Vagina (tissue), 2 donors: ENCODE data around the gene OTUD4. TPM values are rescaled to one million over a fixed set of nuclear protein-coding genes. Genes with fewer than 3 reads are reported as not detected.

Experiments
- DNase-seq, 2 donors: peaks; one replicate each; pipeline ENCODE4 v3.0.0-alpha.2; 2017; ENCODE audit errors: extremely low spot score in 2 of 2
- H3K27ac ChIP-seq: fragments of 200-600 bp; sonication (generic); one replicate; pipeline ENCODE4 v1.5.1; 2019
- H3K27me3 ChIP-seq: fragments of 200-600 bp; sonication (generic); one replicate; pipeline ENCODE4 v1.5.1; 2019
- H3K36me3 ChIP-seq, 2 donors: fragments of 200-600 bp; sonication (generic); one replicate each; pipeline ENCODE4 v1.5.1; 2017 to 2019
- H3K4me1 ChIP-seq: fragments of 200-600 bp; sonication (generic); one replicate; pipeline ENCODE4 v1.5.1; 2019
- H3K4me3 ChIP-seq, 2 donors: fragments of 200-600 bp; sonication (generic); 1 replicate in 1 of 2; 2 replicates in 1 of 2; pipeline ENCODE4 v1.5.1; 2016 to 2019
- H3K9me3 ChIP-seq: fragments of 200-600 bp; sonication (generic); one replicate; pipeline ENCODE4 v1.5.1; 2019
- POLR2A ChIP-seq, 2 donors: fragments of 450-650 bp; IDR thresholded peaks; one replicate each; pipeline ENCODE4 v1.6.1; 2017; ENCODE audit warnings: antibody characterized with exemption in 2 of 2, mild to moderate bottlenecking in 2 of 2, moderate library complexity in 2 of 2
- POLR2AphosphoS5 ChIP-seq, 2 donors: sonication (generic); formaldehyde crosslinking; IDR thresholded peaks; one replicate each; pipeline ENCODE4 v1.9.0; 2017; ENCODE audit warnings: antibody characterized with exemption in 2 of 2, mild to moderate bottlenecking in 2 of 2, low read depth in 1 of 2; ENCODE audit not compliant: insufficient read depth in 1 of 2
- intact Hi-C: fragments of 100-400 bp; cut with DNase I; formaldehyde crosslinking; loops from one replicate; pipeline ENCODE4 v1.15.1; 2023
- total RNA-seq: library from RNA; depleted of rRNA; stranded (reverse); fragments of >200 nt; gene quantifications from one replicate; pipeline ENCODE4 v1.2.3, GENCODE V29; 2016
- TF ChIP-seq, protein P1 (sequence below), 3 experiments: fragments of 450-650 bp in 2 of 3; fragments of 200-600 bp in 1 of 3; sonication (generic) in 1 of 3; IDR thresholded peaks; one replicate each; pipeline ENCODE4 v1.5.1; 2017 to 2019; ENCODE audit warnings: antibody characterized with exemption in 3 of 3, mild to moderate bottlenecking in 2 of 3, moderate library complexity in 2 of 3

The OTUD4 gene
- total RNA-seq, 1 donor from 2014 or later = 34.4 TPM

- no peak for DNase-seq
- TF ChIP-seq, protein P1, sequence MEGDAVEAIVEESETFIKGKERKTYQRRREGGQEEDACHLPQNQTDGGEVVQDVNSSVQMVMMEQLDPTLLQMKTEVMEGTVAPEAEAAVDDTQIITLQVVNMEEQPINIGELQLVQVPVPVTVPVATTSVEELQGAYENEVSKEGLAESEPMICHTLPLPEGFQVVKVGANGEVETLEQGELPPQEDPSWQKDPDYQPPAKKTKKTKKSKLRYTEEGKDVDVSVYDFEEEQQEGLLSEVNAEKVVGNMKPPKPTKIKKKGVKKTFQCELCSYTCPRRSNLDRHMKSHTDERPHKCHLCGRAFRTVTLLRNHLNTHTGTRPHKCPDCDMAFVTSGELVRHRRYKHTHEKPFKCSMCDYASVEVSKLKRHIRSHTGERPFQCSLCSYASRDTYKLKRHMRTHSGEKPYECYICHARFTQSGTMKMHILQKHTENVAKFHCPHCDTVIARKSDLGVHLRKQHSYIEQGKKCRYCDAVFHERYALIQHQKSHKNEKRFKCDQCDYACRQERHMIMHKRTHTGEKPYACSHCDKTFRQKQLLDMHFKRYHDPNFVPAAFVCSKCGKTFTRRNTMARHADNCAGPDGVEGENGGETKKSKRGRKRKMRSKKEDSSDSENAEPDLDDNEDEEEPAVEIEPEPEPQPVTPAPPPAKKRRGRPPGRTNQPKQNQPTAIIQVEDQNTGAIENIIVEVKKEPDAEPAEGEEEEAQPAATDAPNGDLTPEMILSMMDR (IDR thresholded peaks at IDR 0.05) = no peak
- Histone ChIP-seq H3K9me3 (no peaks in the 10 kb centered on the region), H3K4me3 (no peak overlapping the region), H3K27ac (no peak overlapping the region), H3K27me3 (no peaks in the 10 kb centered on the region), H3K36me3 (no peaks in the 10 kb centered on the region), H3K4me1 (no peaks in the 10 kb centered on the region)
- intact Hi-C loops = loop anchor here (10.0 kb wide), 1 partner anchor 398 kb away; the partner anchor contains the start of gene MMAA
These were observed 36.1 kb upstream of the OTUD4 start for GRCh38 chr4:145216535-145216934.

DNA sequence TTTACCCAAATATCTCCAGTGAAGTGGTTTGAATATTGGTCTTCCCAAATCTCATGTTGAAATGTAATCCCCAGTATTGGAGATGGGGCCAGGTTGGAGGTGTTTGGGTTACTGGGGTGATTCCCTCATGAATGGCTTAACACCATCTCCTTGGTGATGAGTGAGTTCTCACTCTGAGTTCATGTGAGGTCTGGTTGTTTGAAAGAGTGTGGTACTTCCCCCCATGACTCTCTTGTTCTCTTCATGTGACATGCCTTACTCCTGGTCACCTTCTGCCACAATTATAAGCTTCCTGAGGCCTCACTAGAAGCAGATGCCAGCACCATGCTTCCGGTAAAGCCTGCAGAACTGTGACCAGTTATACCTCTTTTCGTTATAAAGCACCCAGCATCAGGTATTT is 32.9 kb upstream of the OTUD4 start:
- no peaks in the 10 kb centered on the region for H3K27me3 ChIP-seq
- DNase-seq = no peak
- no peak overlapping the region for H3K4me3 ChIP-seq
- no peak for TF ChIP-seq POLR2AphosphoS5 (IDR thresholded peaks at IDR 0.05; ENCODE audit: insufficient read depth in 1 of 2, low read depth in 1 of 2)
- TF ChIP-seq POLR2A (IDR thresholded peaks at IDR 0.05) = no peak
- TF ChIP-seq, protein P1 (IDR thresholded peaks at IDR 0.05) = no peak
- no peak overlapping the region for H3K27ac ChIP-seq
- no peaks in the 10 kb centered on the region for H3K36me3 ChIP-seq
- intact Hi-C loops = loop anchor here (10.0 kb wide), 1 partner anchor 402 kb away; the partner anchor contains the start of gene MMAA
- H3K9me3 ChIP-seq = no peaks in the 10 kb centered on the region
- no peaks in the 10 kb centered on the region for H3K4me1 ChIP-seq

- Histone ChIP-seq H3K9me3 (no peaks in the 10 kb centered on the region), H3K27me3 (no peaks in the 10 kb centered on the region), H3K4me3 (no peak overlapping the region), H3K27ac (no peak overlapping the region), H3K36me3 (no peaks in the 10 kb centered on the region), H3K4me1 (no peaks in the 10 kb centered on the region)
- intact Hi-C loops = no loop called here
- no peak for TF ChIP-seq POLR2A (IDR thresholded peaks at IDR 0.05)
- TF ChIP-seq POLR2AphosphoS5 (IDR thresholded peaks at IDR 0.05; ENCODE audit: insufficient read depth in 1 of 2, low read depth in 1 of 2) = no peak
- TF ChIP-seq, protein P1 (IDR thresholded peaks at IDR 0.05) = no peak
- DNase-seq = no peak
These were observed 27.5 kb upstream of the OTUD4 start for GRCh38 chr4:145207934-145208333.

- intact Hi-C loops = no loop called here
- Histone ChIP-seq H3K4me3 (no peak overlapping the region), H3K27ac (no peak overlapping the region), H3K4me1 (no peaks in the 10 kb centered on the region), H3K9me3 (no peaks in the 10 kb centered on the region), H3K36me3 (no peaks in the 10 kb centered on the region), H3K27me3 (no peaks in the 10 kb centered on the region)
- no peak for DNase-seq
- TF ChIP-seq, protein P1 (IDR thresholded peaks at IDR 0.05) = no peak
- TF ChIP-seq POLR2A (IDR thresholded peaks at IDR 0.05) = no peak
- TF ChIP-seq POLR2AphosphoS5 (IDR thresholded peaks at IDR 0.05; ENCODE audit: insufficient read depth in 1 of 2, low read depth in 1 of 2) = no peak
These were observed 23.0 kb upstream of the OTUD4 start for GRCh38 chr4:145203410-145203809.

GRCh38 chr4:145200366-145200765 is 20.0 kb upstream of the OTUD4 start:
- TF ChIP-seq POLR2A (IDR thresholded peaks at IDR 0.05) (no peak), POLR2AphosphoS5 (IDR thresholded peaks at IDR 0.05; ENCODE audit: insufficient read depth in 1 of 2, low read depth in 1 of 2) (no peak)
- TF ChIP-seq, protein P1 (IDR thresholded peaks at IDR 0.05) = no peak
- Histone ChIP-seq H3K27ac (no peak overlapping the region), H3K4me3 (no peak overlapping the region), H3K4me1 (no peaks in the 10 kb centered on the region), H3K27me3 (no peaks in the 10 kb centered on the region), H3K9me3 (no peaks in the 10 kb centered on the region), H3K36me3 (no peaks in the 10 kb centered on the region)
- intact Hi-C loops = no loop called here
- no peak for DNase-seq
